Central memory CD8-positive, alpha-beta T cell (primary cell): ENCODE results near the gene NR3C1.
"Not testable (repeated sequence)": the region's sequence is repeated elsewhere in the genome, so short reads cannot be mapped to it uniquely, and the experiment has no call there.

ENCODE experiments used
- ATAC-seq: fragments of 150-1000 bp; cut with Tn5 transposase; replicated peaks from 2 replicates; pipeline ENCODE4 v1.10.0; 2022; ENCODE audit warnings: mild to moderate bottlenecking, moderate FRiP score, moderate number of reproducible peaks; ENCODE audit not compliant: poor library complexity, severe bottlenecking; ENCODE audit errors: extremely low read depth
- DNase-seq, 2 donors: peaks; one replicate each; pipeline ENCODE4 v3.0.0; 2021; ENCODE audit warnings: low spot score in 2 of 2
- H3K27ac Mint-ChIP-seq: one replicate; pipeline ENCODE4 v1.8.0; 2022; ENCODE audit warnings: low read depth, mild to moderate bottlenecking, moderate library complexity, mixed read lengths
- H3K27me3 Mint-ChIP-seq: one replicate; pipeline ENCODE4 v1.8.0; 2022; ENCODE audit warnings: mixed read lengths
- H3K36me3 Mint-ChIP-seq: one replicate; pipeline ENCODE4 v1.8.0; 2022; ENCODE audit warnings: mild to moderate bottlenecking, moderate library complexity, mixed read lengths; ENCODE audit not compliant: insufficient read depth
- H3K4me1 Mint-ChIP-seq: one replicate; pipeline ENCODE4 v1.8.0; 2022; ENCODE audit warnings: mixed read lengths
- H3K4me3 Mint-ChIP-seq: one replicate; pipeline ENCODE4 v1.8.0; 2022; ENCODE audit warnings: mild to moderate bottlenecking, moderate library complexity, mixed read lengths
- H3K9me3 Mint-ChIP-seq: one replicate; pipeline ENCODE4 v1.8.0; 2022; ENCODE audit warnings: mixed read lengths

Gene NR3C1

DNA sequence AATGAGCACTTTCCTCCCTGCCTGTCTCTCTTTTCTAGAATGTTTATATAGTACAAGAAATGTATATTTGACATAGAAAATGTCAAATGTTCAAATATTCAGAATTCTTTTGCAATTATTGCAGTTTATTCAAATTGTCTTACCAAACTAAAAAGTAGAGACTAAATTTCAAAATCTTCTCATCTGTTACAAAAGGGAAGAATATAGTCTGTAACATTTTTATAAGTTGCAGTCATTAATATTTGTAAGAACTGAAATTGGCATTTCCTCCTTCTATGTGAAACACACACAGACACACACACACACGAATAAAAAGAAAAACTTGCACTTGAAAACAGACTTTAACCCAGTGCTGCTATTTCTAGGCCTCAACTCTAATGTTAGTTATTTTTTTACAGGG is 56.4 kb downstream of the NR3C1 start:
- no peak for ATAC-seq
- H3K4me3 Mint-ChIP-seq: no peak overlapping the region
- no peaks in the 10 kb centered on the region for H3K9me3 Mint-ChIP-seq
- H3K27me3 Mint-ChIP-seq: no peaks in the 10 kb centered on the region
- peaks cover 5% of the 10 kb centered on the region for H3K36me3 Mint-ChIP-seq
- H3K27ac Mint-ChIP-seq: no peak overlapping the region
- no peak for DNase-seq
- peaks cover 38% of the 10 kb centered on the region for H3K4me1 Mint-ChIP-seq

DNA sequence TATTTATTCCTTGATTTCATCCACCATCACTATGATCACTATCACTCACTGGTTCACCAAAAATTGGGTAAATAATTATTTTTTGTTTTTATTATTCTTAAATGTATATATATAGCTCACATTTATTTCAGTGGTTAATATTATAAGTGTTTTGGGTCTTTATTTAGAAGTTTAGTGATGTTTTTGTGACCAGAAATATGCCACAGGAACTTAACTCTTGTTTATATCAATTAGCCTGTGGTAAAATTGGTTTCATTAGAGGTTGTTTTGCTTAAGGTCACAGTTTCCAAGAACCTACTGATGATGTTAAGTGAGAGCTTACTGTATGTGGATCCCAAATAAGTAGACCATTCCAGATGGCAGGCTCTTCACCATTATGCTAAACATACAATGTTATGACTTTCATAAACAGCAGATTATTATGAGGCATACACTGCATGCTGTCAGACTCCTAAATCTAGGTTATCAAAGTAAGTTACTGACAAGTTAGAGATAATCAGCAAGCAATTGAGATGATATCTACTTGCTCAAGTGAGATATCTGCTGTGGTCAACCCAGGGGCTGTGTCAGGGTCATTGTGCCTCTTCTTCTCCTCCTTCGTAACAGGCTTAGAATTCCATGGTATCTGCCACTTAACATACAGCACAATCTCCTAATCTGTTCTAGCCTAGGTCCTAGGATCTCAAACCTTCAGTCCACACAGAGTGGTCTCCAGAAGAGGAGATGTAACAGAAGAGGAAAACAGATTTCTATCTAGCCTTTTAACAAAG is 57.6 kb downstream of the NR3C1 start:
- H3K4me1 Mint-ChIP-seq: peaks cover 41% of the 10 kb centered on the region
- H3K27ac Mint-ChIP-seq: no peak overlapping the region
- ATAC-seq (no peak), DNase-seq (no peak)
- H3K27me3 Mint-ChIP-seq: no peaks in the 10 kb centered on the region
- H3K36me3 Mint-ChIP-seq: peaks cover 5% of the 10 kb centered on the region
- H3K9me3 Mint-ChIP-seq: no peaks in the 10 kb centered on the region
- no peak overlapping the region for H3K4me3 Mint-ChIP-seq

DNA sequence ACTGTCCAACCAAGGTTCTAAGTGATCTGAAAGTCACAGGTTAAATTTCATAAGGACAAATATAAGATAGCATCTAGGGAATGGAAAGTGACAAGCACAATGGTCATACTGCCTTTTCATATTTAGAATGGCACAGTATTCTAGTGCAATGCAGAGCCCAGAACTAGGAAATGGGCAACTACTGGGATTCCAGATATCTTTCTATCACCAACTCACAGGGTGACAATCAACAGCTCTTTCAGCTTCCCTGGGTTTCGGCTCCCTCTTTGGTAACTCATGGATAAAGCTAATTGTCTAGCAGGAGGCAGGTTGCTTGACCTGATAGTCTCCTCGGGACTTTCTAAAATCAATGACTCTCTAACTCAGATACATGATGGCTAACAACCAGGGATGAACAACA is 60.4 kb downstream of the NR3C1 start:
- ATAC-seq (no peak), DNase-seq (no peak)
- no peaks in the 10 kb centered on the region for H3K27me3 Mint-ChIP-seq
- no peak overlapping the region for H3K4me3 Mint-ChIP-seq
- peaks cover 3% of the 10 kb centered on the region for H3K36me3 Mint-ChIP-seq
- no peaks in the 10 kb centered on the region for H3K9me3 Mint-ChIP-seq
- no peak overlapping the region for H3K27ac Mint-ChIP-seq
- peaks cover 54% of the 10 kb centered on the region for H3K4me1 Mint-ChIP-seq

DNA sequence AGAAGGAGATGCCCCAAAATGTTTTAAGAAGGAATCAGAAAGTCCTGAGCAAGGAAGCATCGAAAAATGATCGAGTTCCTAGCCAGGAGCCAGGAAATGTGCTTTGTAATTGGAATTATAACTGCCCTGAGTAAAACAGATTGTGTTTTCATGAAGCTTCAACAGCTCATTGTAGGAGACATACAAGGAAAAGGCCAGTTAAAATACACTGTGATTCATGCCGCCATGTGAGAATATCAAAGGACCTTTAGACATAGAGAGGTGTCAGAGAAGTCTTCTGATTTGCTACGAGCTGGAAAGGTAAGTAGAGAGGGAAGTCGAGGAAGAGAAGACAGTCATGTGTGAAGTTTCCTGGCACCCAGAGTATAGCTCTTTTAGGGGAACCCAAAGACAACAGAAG is 60.9 kb downstream of the NR3C1 start:
- no peak for ATAC-seq
- no peak overlapping the region for H3K4me3 Mint-ChIP-seq
- H3K27me3 Mint-ChIP-seq: no peaks in the 10 kb centered on the region
- H3K4me1 Mint-ChIP-seq: peaks cover 49% of the 10 kb centered on the region
- H3K9me3 Mint-ChIP-seq: no peaks in the 10 kb centered on the region
- no peak for DNase-seq
- peaks cover 3% of the 10 kb centered on the region for H3K36me3 Mint-ChIP-seq
- peak overlapping the region; percentile 14 for H3K27ac Mint-ChIP-seq

DNA sequence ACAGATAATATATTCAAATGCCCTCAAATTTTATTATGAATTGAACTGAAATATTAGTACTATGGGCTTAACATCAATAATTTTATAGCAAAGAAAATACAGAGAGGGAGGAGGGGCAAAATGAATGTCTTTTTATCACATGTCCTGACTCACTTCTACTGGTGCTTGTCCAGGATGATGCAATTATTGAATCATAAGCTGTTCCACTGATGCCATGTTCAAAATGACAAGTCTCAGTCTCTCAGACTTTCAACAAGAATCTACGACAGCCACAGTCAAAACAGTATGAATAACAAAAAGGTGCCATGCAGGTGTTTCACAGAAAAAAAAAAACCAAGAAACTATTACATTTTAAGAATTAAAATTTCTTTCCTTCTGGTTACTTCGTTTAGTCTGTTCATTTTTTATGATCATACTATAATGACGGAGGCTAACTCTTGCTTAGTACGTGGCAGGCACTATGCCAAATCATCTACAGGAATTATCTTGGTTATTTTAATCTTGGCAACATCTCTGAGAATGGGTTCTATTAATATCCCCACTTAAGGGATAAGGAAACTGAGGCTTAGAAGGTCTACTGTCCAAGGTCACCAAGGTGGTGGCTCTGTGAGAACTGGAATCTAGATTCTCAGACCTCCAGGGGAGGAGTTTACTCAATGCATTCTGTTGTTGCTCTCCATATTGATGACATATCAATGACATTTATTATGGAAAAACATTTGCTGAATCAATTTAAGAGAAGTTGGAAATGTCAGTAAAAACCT is 61.5 kb downstream of the NR3C1 start:
- Mint-ChIP-seq H3K27ac (peak overlapping the region; percentile 14), H3K9me3 (no peaks in the 10 kb centered on the region), H3K4me1 (peaks cover 43% of the 10 kb centered on the region), H3K36me3 (peaks cover 3% of the 10 kb centered on the region), H3K4me3 (no peak overlapping the region), H3K27me3 (no peaks in the 10 kb centered on the region)
- no peak for ATAC-seq
- DNase-seq: no peak

DNA sequence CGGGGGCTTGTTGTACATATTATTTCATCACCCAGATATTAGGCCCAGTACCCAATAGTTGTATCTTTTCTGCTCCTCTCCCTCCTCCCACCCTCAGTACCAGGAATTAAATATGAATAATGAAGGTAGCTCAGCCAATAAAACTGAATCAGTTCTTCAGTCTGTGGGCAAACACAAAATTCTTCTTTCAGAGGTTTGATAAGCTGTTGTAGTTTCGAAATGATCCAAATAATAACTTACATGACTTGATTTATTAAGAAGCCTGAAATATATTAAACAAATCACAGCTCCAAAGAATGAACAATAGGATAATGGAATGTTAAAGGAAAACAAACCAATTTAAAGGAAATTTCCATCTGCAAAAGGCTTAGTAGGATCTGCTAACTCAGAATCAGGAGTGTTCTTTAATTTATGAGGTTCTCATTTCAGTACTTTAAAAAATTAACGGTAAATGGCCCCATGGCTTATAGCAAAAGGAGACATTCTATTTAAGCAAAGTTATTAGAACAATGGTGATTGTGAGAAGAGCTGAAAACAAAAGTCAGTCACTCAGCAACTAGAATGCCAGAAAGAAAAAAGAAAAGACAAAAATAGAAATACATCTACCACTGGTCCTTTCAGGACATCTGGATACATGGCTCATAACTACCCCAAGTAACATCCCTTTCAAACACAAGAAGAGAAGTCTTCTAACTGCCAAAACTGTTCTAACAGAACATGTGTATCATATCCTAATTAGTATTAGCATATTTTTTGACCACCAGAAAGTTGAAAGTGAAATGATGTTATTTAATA is 62.4 kb downstream of the NR3C1 start:
- DNase-seq (no peak), ATAC-seq (no peak)
- Mint-ChIP-seq H3K4me1 (peaks cover 45% of the 10 kb centered on the region), H3K27me3 (no peaks in the 10 kb centered on the region), H3K9me3 (no peaks in the 10 kb centered on the region), H3K4me3 (no peak overlapping the region), H3K27ac (no peak overlapping the region), H3K36me3 (peaks cover 3% of the 10 kb centered on the region)

DNA sequence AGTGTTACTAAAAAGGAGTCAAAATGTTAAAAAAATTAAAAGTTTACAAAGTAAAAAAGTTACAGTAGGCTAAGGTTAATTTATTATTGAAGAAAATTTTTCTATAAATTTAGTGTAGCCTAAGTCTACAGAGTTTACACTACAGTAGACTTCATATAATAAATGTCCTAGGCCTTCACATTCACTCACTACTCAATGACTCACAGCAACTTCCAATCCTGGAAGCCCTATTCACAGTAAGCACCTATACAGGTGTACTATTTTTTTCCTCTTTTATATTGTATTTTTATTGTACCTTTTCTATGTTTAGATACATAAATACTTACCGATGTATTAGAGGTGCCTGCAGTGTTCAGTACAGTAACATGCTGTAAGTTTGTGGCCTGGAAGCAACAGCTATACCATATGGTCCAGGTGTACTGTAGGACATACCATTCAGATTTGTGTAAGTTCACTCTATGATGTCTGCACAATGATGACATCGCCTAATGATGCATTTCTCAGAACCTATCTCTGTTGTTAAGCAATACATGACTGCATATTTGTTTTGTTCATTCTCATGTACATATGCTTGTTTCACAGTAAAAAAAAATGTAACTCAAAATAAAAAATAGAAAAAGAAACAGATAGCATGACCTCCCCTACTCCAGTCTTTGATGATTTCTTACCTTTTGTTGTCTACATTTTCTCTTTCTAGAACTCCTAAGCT is 64.7 kb downstream of the NR3C1 start:
- Mint-ChIP-seq H3K9me3 (no peaks in the 10 kb centered on the region), H3K27me3 (no peaks in the 10 kb centered on the region), H3K4me1 (peaks cover 42% of the 10 kb centered on the region), H3K36me3 (peaks cover 7% of the 10 kb centered on the region), H3K4me3 (no peak overlapping the region), H3K27ac (peak overlapping the region; percentile 29)
- ATAC-seq (no peak), DNase-seq (no peak)

DNA sequence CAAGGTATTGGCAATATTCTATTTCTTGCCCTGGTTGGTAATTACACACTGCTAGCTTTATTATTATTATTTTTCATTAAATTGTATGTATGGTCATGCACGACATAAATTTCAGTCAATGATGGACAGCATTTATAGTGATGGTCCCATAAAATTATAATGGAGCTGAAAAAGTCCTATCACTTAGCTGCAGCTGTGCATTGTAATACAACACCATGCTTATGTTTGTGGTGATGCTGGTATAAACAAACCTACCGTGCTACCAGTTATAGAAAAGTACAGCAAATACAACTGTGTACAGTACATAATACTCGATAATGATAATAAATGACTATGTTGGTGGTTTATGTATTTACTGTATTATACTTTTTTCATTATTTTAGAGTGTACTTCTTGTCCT is 65.5 kb downstream of the NR3C1 start:
- ATAC-seq: no peak

DNA sequence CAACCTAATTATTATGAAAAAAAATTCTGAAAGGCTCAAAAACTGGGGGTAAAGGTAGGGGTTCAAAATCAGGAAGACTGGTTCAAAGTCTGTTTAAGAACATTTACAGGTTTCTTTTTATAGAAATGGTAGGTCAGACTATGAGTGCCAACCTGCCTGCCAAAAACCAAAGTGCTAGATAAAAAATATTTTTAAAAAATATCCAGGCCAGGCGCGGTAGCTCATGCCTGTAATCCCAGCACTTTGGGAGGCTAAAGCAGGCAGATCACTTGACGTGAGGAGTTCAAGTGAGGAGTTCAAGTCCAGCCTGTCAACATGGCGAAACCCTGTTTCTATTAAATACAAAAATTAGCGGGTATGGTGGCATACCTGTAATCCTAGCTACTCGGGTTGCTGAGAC is 67.0 kb downstream of the NR3C1 start:
- Mint-ChIP-seq H3K4me3 (no peak overlapping the region), H3K36me3 (peaks cover 6% of the 10 kb centered on the region), H3K9me3 (no peaks in the 10 kb centered on the region), H3K27ac (peak overlapping the region; percentile 38), H3K4me1 (peaks cover 27% of the 10 kb centered on the region), H3K27me3 (no peaks in the 10 kb centered on the region)
- ATAC-seq (no peak), DNase-seq (no peak)

More for the DNA sequence above, 65.5 kb downstream of the NR3C1 start:
- Mint-ChIP-seq H3K4me3 (no peak overlapping the region), H3K27me3 (no peaks in the 10 kb centered on the region), H3K4me1 (peaks cover 36% of the 10 kb centered on the region), H3K27ac (no peak overlapping the region), H3K36me3 (peaks cover 9% of the 10 kb centered on the region), H3K9me3 (no peaks in the 10 kb centered on the region)
- no peak for DNase-seq

DNA sequence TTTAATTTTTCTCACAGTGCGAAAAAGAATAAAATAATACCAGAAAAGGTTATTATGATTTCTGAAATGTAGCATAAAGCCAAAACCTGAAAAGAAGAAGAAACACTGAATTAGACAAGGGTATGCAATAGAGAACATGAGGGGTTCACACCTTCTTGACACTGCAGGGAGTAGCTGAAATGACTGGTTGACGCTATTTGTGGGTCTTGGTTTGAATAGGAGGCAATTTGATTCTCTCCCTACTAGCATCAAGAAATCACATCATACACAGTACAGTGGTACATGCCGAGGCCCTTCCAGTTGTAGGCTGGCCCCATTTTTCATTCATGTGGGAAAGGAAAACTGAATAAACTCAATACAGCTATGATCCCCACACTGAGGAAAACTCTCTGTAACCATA is 68.6 kb downstream of the NR3C1 start:
- ATAC-seq: no peak

DNA sequence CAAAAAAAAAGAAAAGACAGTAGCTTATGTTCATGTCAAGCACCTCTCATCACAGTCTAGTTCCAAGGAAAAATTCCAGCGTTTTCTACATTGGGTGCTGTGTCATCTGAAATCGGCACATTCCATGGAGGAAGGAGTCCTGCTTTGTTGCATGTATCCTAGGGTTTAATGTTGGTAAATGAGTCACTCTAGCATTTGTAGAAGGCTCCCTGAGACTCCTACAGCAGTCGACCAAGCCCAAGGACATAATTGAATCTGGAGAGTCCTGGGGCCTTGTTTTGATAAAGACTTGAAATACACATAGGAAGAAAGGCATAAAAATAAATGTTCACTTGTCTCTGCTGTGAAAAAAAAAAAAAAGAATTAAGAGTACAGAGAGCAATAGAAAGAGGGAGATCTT is 69.1 kb downstream of the NR3C1 start:
- H3K27me3 Mint-ChIP-seq, H3K36me3 Mint-ChIP-seq, H3K9me3 Mint-ChIP-seq, H3K27ac Mint-ChIP-seq, ATAC-seq, DNase-seq, H3K4me3 Mint-ChIP-seq: not testable (repeated sequence)
- peaks cover 27% of the 10 kb centered on the region for H3K4me1 Mint-ChIP-seq

More for the DNA sequence above, 68.6 kb downstream of the NR3C1 start:
- Mint-ChIP-seq H3K4me3 (no peak overlapping the region), H3K9me3 (no peaks in the 10 kb centered on the region), H3K27ac (no peak overlapping the region), H3K4me1 (peaks cover 32% of the 10 kb centered on the region), H3K27me3 (no peaks in the 10 kb centered on the region), H3K36me3 (peaks cover 6% of the 10 kb centered on the region)
- no peak for DNase-seq

DNA sequence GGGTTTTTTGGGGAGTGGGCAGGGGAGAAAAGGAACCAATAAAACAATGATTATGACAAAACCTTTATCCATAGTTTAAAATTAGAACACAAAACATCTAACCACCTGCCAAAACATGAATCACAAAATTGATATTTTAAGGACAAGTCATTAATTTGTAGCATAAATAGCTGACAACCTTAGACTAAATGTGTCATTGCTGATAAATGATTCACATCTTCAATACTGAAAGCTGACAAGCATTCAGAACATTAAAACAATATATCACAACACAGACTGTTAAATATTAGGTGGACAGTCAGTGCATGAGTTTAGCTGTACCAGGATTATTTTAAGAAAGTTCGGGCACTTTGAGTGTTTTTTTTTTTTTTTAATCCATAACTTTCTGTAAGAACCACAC is 71.5 kb downstream of the NR3C1 start:
- Mint-ChIP-seq H3K9me3 (no peaks in the 10 kb centered on the region), H3K36me3 (peaks cover 10% of the 10 kb centered on the region), H3K27me3 (no peaks in the 10 kb centered on the region), H3K4me1 (peaks cover 45% of the 10 kb centered on the region), H3K27ac (no peak overlapping the region), H3K4me3 (no peak overlapping the region)
- ATAC-seq (no peak), DNase-seq (no peak)
